Measurements from ENCODE around the gene GRIN2A. TPM values are rescaled to one million over a fixed set of nuclear protein-coding genes. Genes with fewer than 3 reads are reported as not detected.

GRIN2A gene
- total and polyA plus RNA-seq, 2 donors, result 0.25 to 1.1 TPM

- Histone ChIP-seq H3K9me3 (ENCODE audit: control insufficient read depth in 2 of 2, insufficient read depth in 1 of 2, low read length in 1 of 2) (no peaks in the 10 kb centered on the region), H3K27ac (ENCODE audit: low read depth in 1 of 2, low read length in 1 of 2) (no peak overlapping the region), H3K4me1 (ENCODE audit: control insufficient read depth in 2 of 2, insufficient read depth in 2 of 2, low read length in 2 of 2) (no peaks in the 10 kb centered on the region), H3K4me3 (ENCODE audit: low read length in 2 of 2) (no peak overlapping the region), H3K27me3 (ENCODE audit: control insufficient read depth in 2 of 2, insufficient read depth in 1 of 2, low read length in 1 of 2) (no peaks in the 10 kb centered on the region), H3K36me3 (ENCODE audit: control insufficient read depth in 2 of 2, insufficient read depth in 2 of 2, low read length in 1 of 2) (no peaks in the 10 kb centered on the region)
- 75% methylated on average over 5 of the region's 5 CpGs for WGBS
- DNase-seq (ENCODE audit: low read depth in 6 of 9, low spot score in 9 of 9), result no peak
Measured at GRCh38 chr16:9996221-9996620, 186.0 kb downstream of the GRIN2A start.

GRCh38 chr16:9992441-9992840 is 189.8 kb downstream of the GRIN2A start:
- H3K4me1 ChIP-seq (ENCODE audit: control insufficient read depth in 2 of 2, insufficient read depth in 2 of 2, low read length in 2 of 2), result no peaks in the 10 kb centered on the region
- no peaks in the 10 kb centered on the region for H3K9me3 ChIP-seq (ENCODE audit: control insufficient read depth in 2 of 2, insufficient read depth in 1 of 2, low read length in 1 of 2)
- no peaks in the 10 kb centered on the region for H3K27me3 ChIP-seq (ENCODE audit: control insufficient read depth in 2 of 2, insufficient read depth in 1 of 2, low read length in 1 of 2)
- H3K4me3 ChIP-seq (ENCODE audit: low read length in 2 of 2), result no peak overlapping the region
- no peaks in the 10 kb centered on the region for H3K36me3 ChIP-seq (ENCODE audit: control insufficient read depth in 2 of 2, insufficient read depth in 2 of 2, low read length in 1 of 2)
- H3K27ac ChIP-seq (ENCODE audit: low read depth in 1 of 2, low read length in 1 of 2), result no peak overlapping the region
- 96% methylated on average over 7 of the region's 7 CpGs for WGBS
- no peak for DNase-seq (ENCODE audit: low read depth in 6 of 9, low spot score in 9 of 9)

GRCh38 chr16:9980981-9981380 is 201.2 kb downstream of the GRIN2A start:
- no peaks in the 10 kb centered on the region for H3K9me3 ChIP-seq (ENCODE audit: control insufficient read depth in 2 of 2, insufficient read depth in 1 of 2, low read length in 1 of 2)
- no peak overlapping the region for H3K27ac ChIP-seq (ENCODE audit: low read depth in 1 of 2, low read length in 1 of 2)
- no peaks in the 10 kb centered on the region for H3K4me1 ChIP-seq (ENCODE audit: control insufficient read depth in 2 of 2, insufficient read depth in 2 of 2, low read length in 2 of 2)
- no peaks in the 10 kb centered on the region for H3K36me3 ChIP-seq (ENCODE audit: control insufficient read depth in 2 of 2, insufficient read depth in 2 of 2, low read length in 1 of 2)
- H3K4me3 ChIP-seq (ENCODE audit: low read length in 2 of 2), result no peak overlapping the region
- WGBS, result 47% methylated on average over 1 of the region's 1 CpG
- no peak for DNase-seq (ENCODE audit: low read depth in 6 of 9, low spot score in 9 of 9)
- no peaks in the 10 kb centered on the region for H3K27me3 ChIP-seq (ENCODE audit: control insufficient read depth in 2 of 2, insufficient read depth in 1 of 2, low read length in 1 of 2)

GRCh38 chr16:9978160-9978725 is 204.0 kb downstream of the GRIN2A start:
- Histone ChIP-seq H3K27ac (ENCODE audit: low read depth in 1 of 2, low read length in 1 of 2) (no peak overlapping the region), H3K4me3 (ENCODE audit: low read length in 2 of 2) (no peak overlapping the region), H3K27me3 (ENCODE audit: control insufficient read depth in 2 of 2, insufficient read depth in 1 of 2, low read length in 1 of 2) (no peaks in the 10 kb centered on the region), H3K9me3 (ENCODE audit: control insufficient read depth in 2 of 2, insufficient read depth in 1 of 2, low read length in 1 of 2) (no peaks in the 10 kb centered on the region), H3K4me1 (ENCODE audit: control insufficient read depth in 2 of 2, insufficient read depth in 2 of 2, low read length in 2 of 2) (no peaks in the 10 kb centered on the region), H3K36me3 (ENCODE audit: control insufficient read depth in 2 of 2, insufficient read depth in 2 of 2, low read length in 1 of 2) (no peaks in the 10 kb centered on the region)
- WGBS, result 81% methylated on average over 2 of the region's 2 CpGs
- no peak for DNase-seq (ENCODE audit: low read depth in 6 of 9, low spot score in 9 of 9)

GRCh38 chr16:9977333-9977897 is 204.8 kb downstream of the GRIN2A start:
- no peak for DNase-seq (ENCODE audit: low read depth in 6 of 9, low spot score in 9 of 9)
- Histone ChIP-seq H3K4me1 (ENCODE audit: control insufficient read depth in 2 of 2, insufficient read depth in 2 of 2, low read length in 2 of 2) (no peaks in the 10 kb centered on the region), H3K36me3 (ENCODE audit: control insufficient read depth in 2 of 2, insufficient read depth in 2 of 2, low read length in 1 of 2) (no peaks in the 10 kb centered on the region), H3K4me3 (ENCODE audit: low read length in 2 of 2) (no peak overlapping the region), H3K9me3 (ENCODE audit: control insufficient read depth in 2 of 2, insufficient read depth in 1 of 2, low read length in 1 of 2) (no peaks in the 10 kb centered on the region), H3K27me3 (ENCODE audit: control insufficient read depth in 2 of 2, insufficient read depth in 1 of 2, low read length in 1 of 2) (no peaks in the 10 kb centered on the region), H3K27ac (ENCODE audit: low read depth in 1 of 2, low read length in 1 of 2) (no peak overlapping the region)
- 91% methylated on average over 7 of the region's 7 CpGs for WGBS

GRCh38 chr16:9976601-9977000 is 205.6 kb downstream of the GRIN2A start:
- Histone ChIP-seq H3K4me3 (ENCODE audit: low read length in 2 of 2) (no peak overlapping the region), H3K27me3 (ENCODE audit: control insufficient read depth in 2 of 2, insufficient read depth in 1 of 2, low read length in 1 of 2) (no peaks in the 10 kb centered on the region), H3K36me3 (ENCODE audit: control insufficient read depth in 2 of 2, insufficient read depth in 2 of 2, low read length in 1 of 2) (no peaks in the 10 kb centered on the region), H3K9me3 (ENCODE audit: control insufficient read depth in 2 of 2, insufficient read depth in 1 of 2, low read length in 1 of 2) (no peaks in the 10 kb centered on the region), H3K27ac (ENCODE audit: low read depth in 1 of 2, low read length in 1 of 2) (no peak overlapping the region), H3K4me1 (ENCODE audit: control insufficient read depth in 2 of 2, insufficient read depth in 2 of 2, low read length in 2 of 2) (no peaks in the 10 kb centered on the region)
- 80% methylated on average over 9 of the region's 9 CpGs for WGBS
- no peak for DNase-seq (ENCODE audit: low read depth in 6 of 9, low spot score in 9 of 9)

- no peak for DNase-seq (ENCODE audit: low read depth in 6 of 9, low spot score in 9 of 9)
- H3K27ac ChIP-seq (ENCODE audit: low read depth in 1 of 2, low read length in 1 of 2), result no peak overlapping the region
- no peaks in the 10 kb centered on the region for H3K4me1 ChIP-seq (ENCODE audit: control insufficient read depth in 2 of 2, insufficient read depth in 2 of 2, low read length in 2 of 2)
- no peaks in the 10 kb centered on the region for H3K36me3 ChIP-seq (ENCODE audit: control insufficient read depth in 2 of 2, insufficient read depth in 2 of 2, low read length in 1 of 2)
- no peak overlapping the region for H3K4me3 ChIP-seq (ENCODE audit: low read length in 2 of 2)
- no peaks in the 10 kb centered on the region for H3K9me3 ChIP-seq (ENCODE audit: control insufficient read depth in 2 of 2, insufficient read depth in 1 of 2, low read length in 1 of 2)
- 71% methylated on average over 2 of the region's 2 CpGs for WGBS
- H3K27me3 ChIP-seq (ENCODE audit: control insufficient read depth in 2 of 2, insufficient read depth in 1 of 2, low read length in 1 of 2), result no peaks in the 10 kb centered on the region
Measured at GRCh38 chr16:9971907-9972306, 210.3 kb downstream of the GRIN2A start.

- WGBS, result 59% methylated on average over 1 of the region's 1 CpG
- Histone ChIP-seq H3K36me3 (ENCODE audit: control insufficient read depth in 2 of 2, insufficient read depth in 2 of 2, low read length in 1 of 2) (no peaks in the 10 kb centered on the region), H3K4me1 (ENCODE audit: control insufficient read depth in 2 of 2, insufficient read depth in 2 of 2, low read length in 2 of 2) (no peaks in the 10 kb centered on the region), H3K27me3 (ENCODE audit: control insufficient read depth in 2 of 2, insufficient read depth in 1 of 2, low read length in 1 of 2) (no peaks in the 10 kb centered on the region), H3K9me3 (ENCODE audit: control insufficient read depth in 2 of 2, insufficient read depth in 1 of 2, low read length in 1 of 2) (no peaks in the 10 kb centered on the region), H3K4me3 (ENCODE audit: low read length in 2 of 2) (no peak overlapping the region), H3K27ac (ENCODE audit: low read depth in 1 of 2, low read length in 1 of 2) (no peak overlapping the region)
- DNase-seq (ENCODE audit: low read depth in 6 of 9, low spot score in 9 of 9), result no peak
Measured at GRCh38 chr16:9970796-9971195, 211.4 kb downstream of the GRIN2A start.

- no peaks in the 10 kb centered on the region for H3K36me3 ChIP-seq (ENCODE audit: control insufficient read depth in 2 of 2, insufficient read depth in 2 of 2, low read length in 1 of 2)
- no peaks in the 10 kb centered on the region for H3K27me3 ChIP-seq (ENCODE audit: control insufficient read depth in 2 of 2, insufficient read depth in 1 of 2, low read length in 1 of 2)
- 61% methylated on average over 2 of the region's 2 CpGs for WGBS
- no peaks in the 10 kb centered on the region for H3K9me3 ChIP-seq (ENCODE audit: control insufficient read depth in 2 of 2, insufficient read depth in 1 of 2, low read length in 1 of 2)
- H3K4me3 ChIP-seq (ENCODE audit: low read length in 2 of 2), result no peak overlapping the region
- no peak overlapping the region for H3K27ac ChIP-seq (ENCODE audit: low read depth in 1 of 2, low read length in 1 of 2)
- DNase-seq (ENCODE audit: low read depth in 6 of 9, low spot score in 9 of 9), result no peak
- no peaks in the 10 kb centered on the region for H3K4me1 ChIP-seq (ENCODE audit: control insufficient read depth in 2 of 2, insufficient read depth in 2 of 2, low read length in 2 of 2)
Measured at GRCh38 chr16:9970244-9970643, 212.0 kb downstream of the GRIN2A start.

Data from thymus (tissue), 11 donors.